Right lung (tissue), 5 donors: Measurements from ENCODE around the gene NAB1. TPM values are rescaled to one million over a fixed set of nuclear protein-coding genes. Genes with fewer than 3 reads are reported as not detected.
"Not testable (repeated sequence)": the region's sequence is repeated elsewhere in the genome, so short reads cannot be mapped to it uniquely, and the experiment has no call there.

Experiments used
- DNase-seq, 2 donors: peaks; one replicate each; pipeline ENCODE4 v3.0.0-alpha.2; 2013
- polyA plus RNA-seq, 5 donors: library from polyadenylated mRNA; unstranded; fragments of 120-200 nt; gene quantifications; one replicate each; pipeline versions ENCODE4 v1.2.1 to v1.2.3, GENCODE V29; 2013; ENCODE audit warnings: inconsistent platforms in 1 of 5, low replicate concordance in 1 of 5; ENCODE audit not compliant: insufficient read length in 5 of 5, insufficient read depth in 1 of 5

Gene NAB1
- polyA plus RNA-seq, 5 donors = 51.9 to 93.5 (median 86.1) TPM

- DNase-seq = not testable (repeated sequence)
These were observed 59.8 kb downstream of the NAB1 start for GRCh38 chr2:190708650-190709049.

GRCh38 chr2:190711069-190711468 is 62.2 kb downstream of the NAB1 start:
- no peak for DNase-seq

- no peak for DNase-seq
These were observed 64.6 kb downstream of the NAB1 start for GRCh38 chr2:190713471-190713870.

GRCh38 chr2:190714958-190715357 is 66.1 kb downstream of the NAB1 start:
- DNase-seq = no peak

GRCh38 chr2:190716176-190716807 is 67.4 kb downstream of the NAB1 start:
- DNase-seq = no peak

GRCh38 chr2:190717306-190717705 is 68.4 kb downstream of the NAB1 start:
- DNase-seq = no peak

- DNase-seq = no peak
These were observed 69.1 kb downstream of the NAB1 start for GRCh38 chr2:190717764-190718651.

- no peak for DNase-seq
These were observed 70.0 kb downstream of the NAB1 start for GRCh38 chr2:190718652-190719526.

GRCh38 chr2:190720276-190720675 is 71.4 kb downstream of the NAB1 start:
- no peak for DNase-seq

GRCh38 chr2:190720691-190721090 is 71.8 kb downstream of the NAB1 start:
- no peak for DNase-seq

GRCh38 chr2:190722061-190722759 is 73.3 kb downstream of the NAB1 start:
- DNase-seq = no peak

GRCh38 chr2:190722835-190723234 is 74.0 kb downstream of the NAB1 start:
- no peak for DNase-seq

GRCh38 chr2:190723397-190724090 is 74.7 kb downstream of the NAB1 start:
- DNase-seq = no peak

GRCh38 chr2:190726255-190726654 is 77.4 kb downstream of the NAB1 start:
- DNase-seq = no peak

- DNase-seq = no peak
These were observed 87.5 kb downstream of the NAB1 start for GRCh38 chr2:190736355-190736754.

GRCh38 chr2:190740449-190740848 is 91.6 kb downstream of the NAB1 start:
- DNase-seq = no peak
